ENCODE results near the gene USP33.

USP33 gene

DNA sequence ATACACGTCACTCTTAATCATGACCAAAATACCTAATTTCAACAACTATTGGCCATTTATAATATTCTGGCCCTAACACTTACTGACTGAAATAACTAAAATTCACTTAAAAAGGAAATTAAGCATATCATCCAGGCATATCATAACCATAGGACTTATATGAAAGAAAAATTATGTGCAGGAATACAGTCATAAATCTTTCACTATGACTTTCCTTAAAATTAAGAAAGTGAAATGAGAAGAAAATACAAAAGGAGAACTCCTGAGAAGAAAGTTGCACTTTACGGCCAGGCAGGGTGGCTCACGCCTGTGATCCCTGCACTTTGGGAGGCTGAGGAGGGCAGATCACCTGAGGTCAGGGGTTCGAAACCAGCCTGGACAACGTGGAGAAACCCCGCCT, 86.6 kb downstream of the USP33 start:
- H3K4me3 ChIP-seq (ENCODE audit: insufficient read depth, low read length, poor library complexity, severe bottlenecking) = no peak overlapping the region
- H3K4me2 ChIP-seq (ENCODE audit: low read depth, low read length, poor library complexity, severe bottlenecking) = peak overlapping the region; percentile 21
- H2AFZ ChIP-seq (ENCODE audit: low read depth, low read length, severe bottlenecking) = no peak overlapping the region
- no peaks in the 10 kb centered on the region for H3K9me3 ChIP-seq (ENCODE audit: insufficient read depth, low read length)
- peaks cover 9% of the 10 kb centered on the region; the same call in 1 of the 2 replicates for H3F3A ChIP-seq (ENCODE audit: insufficient read depth)
- H3K27ac ChIP-seq (ENCODE audit: low read depth, low read length) = no peak overlapping the region; the same call in 1 of the 2 replicates
- no peaks in the 10 kb centered on the region for H3K9me2 ChIP-seq (replicated peaks; ENCODE audit: insufficient read depth, low read length)
- peaks cover 4% of the 10 kb centered on the region; the same call in 1 of the 2 replicates for H3K36me3 ChIP-seq (ENCODE audit: low read length)
- no peaks in the 10 kb centered on the region for H3K27me3 ChIP-seq (ENCODE audit: low read length)
- H3K9ac ChIP-seq (ENCODE audit: low read length) = no peak overlapping the region
- H4K20me1 ChIP-seq (ENCODE audit: low read depth, low read length) = peaks cover 29% of the 10 kb centered on the region
- H3K79me2 ChIP-seq (ENCODE audit: insufficient read depth, low read length) = peaks cover 100% of the 10 kb centered on the region
- TF ChIP-seq, protein P1, sequence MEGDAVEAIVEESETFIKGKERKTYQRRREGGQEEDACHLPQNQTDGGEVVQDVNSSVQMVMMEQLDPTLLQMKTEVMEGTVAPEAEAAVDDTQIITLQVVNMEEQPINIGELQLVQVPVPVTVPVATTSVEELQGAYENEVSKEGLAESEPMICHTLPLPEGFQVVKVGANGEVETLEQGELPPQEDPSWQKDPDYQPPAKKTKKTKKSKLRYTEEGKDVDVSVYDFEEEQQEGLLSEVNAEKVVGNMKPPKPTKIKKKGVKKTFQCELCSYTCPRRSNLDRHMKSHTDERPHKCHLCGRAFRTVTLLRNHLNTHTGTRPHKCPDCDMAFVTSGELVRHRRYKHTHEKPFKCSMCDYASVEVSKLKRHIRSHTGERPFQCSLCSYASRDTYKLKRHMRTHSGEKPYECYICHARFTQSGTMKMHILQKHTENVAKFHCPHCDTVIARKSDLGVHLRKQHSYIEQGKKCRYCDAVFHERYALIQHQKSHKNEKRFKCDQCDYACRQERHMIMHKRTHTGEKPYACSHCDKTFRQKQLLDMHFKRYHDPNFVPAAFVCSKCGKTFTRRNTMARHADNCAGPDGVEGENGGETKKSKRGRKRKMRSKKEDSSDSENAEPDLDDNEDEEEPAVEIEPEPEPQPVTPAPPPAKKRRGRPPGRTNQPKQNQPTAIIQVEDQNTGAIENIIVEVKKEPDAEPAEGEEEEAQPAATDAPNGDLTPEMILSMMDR (IDR thresholded peaks at IDR 0.05; ENCODE audit: insufficient read depth, low read length, poor library complexity, severe bottlenecking) = no peak
- no peak for TF ChIP-seq EZH2phosphoT487 (conservative IDR thresholded peaks at IDR 0.05; ENCODE audit: low read length)

DNA sequence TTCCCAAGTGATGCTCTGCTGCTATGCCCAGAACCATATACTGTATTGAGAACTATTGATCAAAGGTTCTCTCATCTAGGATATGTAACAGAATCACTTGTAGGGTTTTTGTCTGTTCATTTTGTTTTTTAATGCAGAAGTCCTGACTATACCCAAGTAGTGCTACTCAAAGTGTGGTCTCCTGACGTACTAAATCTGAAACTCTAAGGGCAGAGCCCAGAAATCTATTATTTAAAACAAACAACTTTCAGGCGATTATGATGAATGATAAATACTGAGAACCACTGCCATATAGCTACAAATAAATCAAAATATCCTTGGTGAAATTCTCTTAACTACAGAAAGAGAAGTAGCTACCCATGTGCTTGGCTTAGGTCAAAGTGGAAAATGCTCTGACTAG, 87.3 kb downstream of the USP33 start:
- Histone ChIP-seq H3K79me2 (ENCODE audit: insufficient read depth, low read length) (peaks cover 100% of the 10 kb centered on the region), H3K36me3 (ENCODE audit: low read length) (peaks cover 4% of the 10 kb centered on the region; the same call in 1 of the 2 replicates), H3K4me2 (ENCODE audit: low read depth, low read length, poor library complexity, severe bottlenecking) (peak overlapping the region; percentile 21), H3K27ac (ENCODE audit: low read depth, low read length) (no peak overlapping the region; the same call in 1 of the 2 replicates), H3F3A (ENCODE audit: insufficient read depth) (peaks cover 8% of the 10 kb centered on the region; the same call in 1 of the 2 replicates), H3K27me3 (ENCODE audit: low read length) (no peaks in the 10 kb centered on the region), H3K9me2 (replicated peaks; ENCODE audit: insufficient read depth, low read length) (no peaks in the 10 kb centered on the region), H2AFZ (ENCODE audit: low read depth, low read length, severe bottlenecking) (no peak overlapping the region), H3K4me3 (ENCODE audit: insufficient read depth, low read length, poor library complexity, severe bottlenecking) (no peak overlapping the region), H4K20me1 (ENCODE audit: low read depth, low read length) (peaks cover 28% of the 10 kb centered on the region), H3K9me3 (ENCODE audit: insufficient read depth, low read length) (no peaks in the 10 kb centered on the region), H3K9ac (ENCODE audit: low read length) (no peak overlapping the region)
- TF ChIP-seq EZH2phosphoT487 (conservative IDR thresholded peaks at IDR 0.05; ENCODE audit: low read length) = no peak
- TF ChIP-seq, protein P1 (IDR thresholded peaks at IDR 0.05; ENCODE audit: insufficient read depth, low read length, poor library complexity, severe bottlenecking) = no peak

DNA sequence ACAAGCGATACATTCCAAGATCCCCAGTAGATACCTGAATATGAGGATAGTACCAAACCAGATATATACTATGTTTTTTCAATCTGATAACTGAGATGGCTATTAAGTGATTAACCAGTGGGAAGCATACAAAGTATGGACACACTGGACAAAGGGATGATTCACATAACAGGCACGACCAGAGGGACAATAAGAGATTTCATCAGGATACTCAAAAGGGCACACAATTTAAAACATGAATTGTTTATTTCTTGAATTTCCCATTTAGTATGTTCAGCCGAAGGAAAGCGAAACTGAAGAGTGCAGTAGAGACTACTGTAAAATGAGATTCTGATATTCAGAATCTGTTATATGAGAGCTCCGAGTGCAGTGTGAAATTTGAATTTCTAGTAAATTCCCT, 87.8 kb downstream of the USP33 start:
- Histone ChIP-seq H3K9me2 (replicated peaks; ENCODE audit: insufficient read depth, low read length) (no peaks in the 10 kb centered on the region), H3K4me3 (ENCODE audit: insufficient read depth, low read length, poor library complexity, severe bottlenecking) (no peak overlapping the region), H3K27ac (ENCODE audit: low read depth, low read length) (no peak overlapping the region), H3K79me2 (ENCODE audit: insufficient read depth, low read length) (peaks cover 100% of the 10 kb centered on the region), H3K9me3 (ENCODE audit: insufficient read depth, low read length) (no peaks in the 10 kb centered on the region), H3F3A (ENCODE audit: insufficient read depth) (peaks cover 12% of the 10 kb centered on the region; the same call in 1 of the 2 replicates), H2AFZ (ENCODE audit: low read depth, low read length, severe bottlenecking) (no peak overlapping the region), H3K4me2 (ENCODE audit: low read depth, low read length, poor library complexity, severe bottlenecking) (peak overlapping the region; percentile 21), H4K20me1 (ENCODE audit: low read depth, low read length) (peaks cover 31% of the 10 kb centered on the region), H3K9ac (ENCODE audit: low read length) (no peak overlapping the region), H3K36me3 (ENCODE audit: low read length) (peaks cover 4% of the 10 kb centered on the region; the same call in 1 of the 2 replicates), H3K27me3 (ENCODE audit: low read length) (no peaks in the 10 kb centered on the region)
- TF ChIP-seq, protein P1 (IDR thresholded peaks at IDR 0.05; ENCODE audit: insufficient read depth, low read length, poor library complexity, severe bottlenecking) = no peak
- TF ChIP-seq EZH2phosphoT487 (conservative IDR thresholded peaks at IDR 0.05; ENCODE audit: low read length) = no peak
